Measurements from ENCODE around the gene STARD3. TPM values are rescaled to one million over a fixed set of nuclear protein-coding genes. Genes with fewer than 3 reads are reported as not detected.

The STARD3 gene
- total and polyA plus RNA-seq, 2 of the 13 experiments (the other 11 are each of a cell fraction or from before 2014, with no cell fraction given) = 34.6 to 100 TPM

DNA sequence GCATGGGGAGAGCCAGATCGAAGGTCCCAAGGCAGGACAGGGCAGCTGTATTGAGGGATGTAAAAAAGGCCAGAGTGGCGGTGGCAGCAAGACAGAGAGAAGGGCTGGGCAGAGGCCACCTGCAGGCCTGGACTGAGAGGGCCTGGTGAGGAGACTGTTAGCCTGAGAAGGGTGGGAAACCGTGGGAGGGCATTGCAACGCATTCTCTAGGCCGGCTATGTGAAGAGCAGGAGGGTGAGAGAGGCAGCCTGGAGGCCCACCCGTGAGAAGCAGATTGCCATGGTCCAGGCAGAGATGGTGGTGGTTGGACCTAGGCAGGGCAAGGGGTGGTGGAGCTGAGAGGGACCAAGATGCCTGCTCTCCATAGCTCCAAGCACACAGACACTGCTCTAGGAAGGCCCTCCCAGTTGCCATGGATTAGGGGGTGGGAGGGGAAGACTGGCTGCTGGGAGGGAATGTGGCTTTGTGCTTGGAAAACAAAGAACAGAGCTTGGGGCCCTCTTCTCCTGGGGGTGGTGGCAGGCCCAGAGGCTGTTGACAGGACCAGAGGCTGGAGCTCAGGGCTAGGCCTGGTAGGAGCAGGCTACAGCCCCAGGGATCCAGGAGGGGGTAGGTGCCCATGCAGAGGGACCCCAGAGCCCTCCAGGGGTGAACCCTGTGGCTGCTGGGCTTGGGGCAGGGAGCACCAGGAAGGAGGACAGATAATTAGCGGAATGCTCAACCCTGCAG lies 15.8 kb downstream of the STARD3 start (continued):
- TF ChIP-seq, protein P1, sequence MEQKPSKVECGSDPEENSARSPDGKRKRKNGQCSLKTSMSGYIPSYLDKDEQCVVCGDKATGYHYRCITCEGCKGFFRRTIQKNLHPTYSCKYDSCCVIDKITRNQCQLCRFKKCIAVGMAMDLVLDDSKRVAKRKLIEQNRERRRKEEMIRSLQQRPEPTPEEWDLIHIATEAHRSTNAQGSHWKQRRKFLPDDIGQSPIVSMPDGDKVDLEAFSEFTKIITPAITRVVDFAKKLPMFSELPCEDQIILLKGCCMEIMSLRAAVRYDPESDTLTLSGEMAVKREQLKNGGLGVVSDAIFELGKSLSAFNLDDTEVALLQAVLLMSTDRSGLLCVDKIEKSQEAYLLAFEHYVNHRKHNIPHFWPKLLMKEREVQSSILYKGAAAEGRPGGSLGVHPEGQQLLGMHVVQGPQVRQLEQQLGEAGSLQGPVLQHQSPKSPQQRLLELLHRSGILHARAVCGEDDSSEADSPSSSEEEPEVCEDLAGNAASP (CRISPR knock-in tag; IDR thresholded peaks at IDR 0.05; ENCODE audit: borderline replicate concordance) = no peak
- peak; percentile 47 for TF ChIP-seq TEAD3 (CRISPR knock-in tag; optimal IDR thresholded peaks at IDR 0.05; ENCODE audit: borderline replicate concordance)
- TF ChIP-seq, protein P2, sequence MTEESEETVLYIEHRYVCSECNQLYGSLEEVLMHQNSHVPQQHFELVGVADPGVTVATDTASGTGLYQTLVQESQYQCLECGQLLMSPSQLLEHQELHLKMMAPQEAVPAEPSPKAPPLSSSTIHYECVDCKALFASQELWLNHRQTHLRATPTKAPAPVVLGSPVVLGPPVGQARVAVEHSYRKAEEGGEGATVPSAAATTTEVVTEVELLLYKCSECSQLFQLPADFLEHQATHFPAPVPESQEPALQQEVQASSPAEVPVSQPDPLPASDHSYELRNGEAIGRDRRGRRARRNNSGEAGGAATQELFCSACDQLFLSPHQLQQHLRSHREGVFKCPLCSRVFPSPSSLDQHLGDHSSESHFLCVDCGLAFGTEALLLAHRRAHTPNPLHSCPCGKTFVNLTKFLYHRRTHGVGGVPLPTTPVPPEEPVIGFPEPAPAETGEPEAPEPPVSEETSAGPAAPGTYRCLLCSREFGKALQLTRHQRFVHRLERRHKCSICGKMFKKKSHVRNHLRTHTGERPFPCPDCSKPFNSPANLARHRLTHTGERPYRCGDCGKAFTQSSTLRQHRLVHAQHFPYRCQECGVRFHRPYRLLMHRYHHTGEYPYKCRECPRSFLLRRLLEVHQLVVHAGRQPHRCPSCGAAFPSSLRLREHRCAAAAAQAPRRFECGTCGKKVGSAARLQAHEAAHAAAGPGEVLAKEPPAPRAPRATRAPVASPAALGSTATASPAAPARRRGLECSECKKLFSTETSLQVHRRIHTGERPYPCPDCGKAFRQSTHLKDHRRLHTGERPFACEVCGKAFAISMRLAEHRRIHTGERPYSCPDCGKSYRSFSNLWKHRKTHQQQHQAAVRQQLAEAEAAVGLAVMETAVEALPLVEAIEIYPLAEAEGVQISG (CRISPR knock-in tag; IDR thresholded peaks at IDR 0.05) = no peak
- TF ChIP-seq HNRNPL (IDR thresholded peaks at IDR 0.05; ENCODE audit: low read depth, low read length) = no peak; the same call in 1 of the 2 replicates
- no peak for TF ChIP-seq ZBTB1 (CRISPR knock-in tag; IDR thresholded peaks at IDR 0.05; ENCODE audit: borderline replicate concordance)
- no peak for TF ChIP-seq NFKBIZ (CRISPR knock-in tag; IDR thresholded peaks at IDR 0.05)
- no peak for TF ChIP-seq ZSCAN12 (CRISPR knock-in tag; IDR thresholded peaks at IDR 0.05)
- peak; percentile 55; the same call in 1 of the 2 replicates for TF ChIP-seq ZNF543 (CRISPR knock-in tag; IDR thresholded peaks at IDR 0.05)
- TF ChIP-seq, protein P3, sequence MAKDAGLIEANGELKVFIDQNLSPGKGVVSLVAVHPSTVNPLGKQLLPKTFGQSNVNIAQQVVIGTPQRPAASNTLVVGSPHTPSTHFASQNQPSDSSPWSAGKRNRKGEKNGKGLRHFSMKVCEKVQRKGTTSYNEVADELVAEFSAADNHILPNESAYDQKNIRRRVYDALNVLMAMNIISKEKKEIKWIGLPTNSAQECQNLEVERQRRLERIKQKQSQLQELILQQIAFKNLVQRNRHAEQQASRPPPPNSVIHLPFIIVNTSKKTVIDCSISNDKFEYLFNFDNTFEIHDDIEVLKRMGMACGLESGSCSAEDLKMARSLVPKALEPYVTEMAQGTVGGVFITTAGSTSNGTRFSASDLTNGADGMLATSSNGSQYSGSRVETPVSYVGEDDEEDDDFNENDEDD (CRISPR knock-in tag; IDR thresholded peaks at IDR 0.05; ENCODE audit: borderline replicate concordance) = 0 out of 2 replicates have a peak, but pooled peaks have one; percentile 15
- TF ChIP-seq ARNT2 (CRISPR knock-in tag; IDR thresholded peaks at IDR 0.05; ENCODE audit: low read depth) = no peak
- TF ChIP-seq LCORL (IDR thresholded peaks at IDR 0.05) = no peak
- peak; percentile 84 for TF ChIP-seq LCORL (CRISPR knock-in tag; IDR thresholded peaks at IDR 0.05)
- peak; percentile 50; the same call in 1 of the 2 replicates for TF ChIP-seq ZNF788 (CRISPR knock-in tag; IDR thresholded peaks at IDR 0.05; ENCODE audit: borderline replicate concordance)
- TF ChIP-seq, protein P4, sequence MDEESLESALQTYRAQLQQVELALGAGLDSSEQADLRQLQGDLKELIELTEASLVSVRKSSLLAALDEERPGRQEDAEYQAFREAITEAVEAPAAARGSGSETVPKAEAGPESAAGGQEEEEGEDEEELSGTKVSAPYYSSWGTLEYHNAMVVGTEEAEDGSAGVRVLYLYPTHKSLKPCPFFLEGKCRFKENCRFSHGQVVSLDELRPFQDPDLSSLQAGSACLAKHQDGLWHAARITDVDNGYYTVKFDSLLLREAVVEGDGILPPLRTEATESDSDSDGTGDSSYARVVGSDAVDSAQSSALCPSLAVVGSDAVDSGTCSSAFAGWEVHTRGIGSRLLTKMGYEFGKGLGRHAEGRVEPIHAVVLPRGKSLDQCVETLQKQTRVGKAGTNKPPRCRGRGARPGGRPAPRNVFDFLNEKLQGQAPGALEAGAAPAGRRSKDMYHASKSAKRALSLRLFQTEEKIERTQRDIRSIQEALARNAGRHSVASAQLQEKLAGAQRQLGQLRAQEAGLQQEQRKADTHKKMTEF (CRISPR knock-in tag; IDR thresholded peaks at IDR 0.05) = no peak
- TF ChIP-seq ZNF557 (CRISPR knock-in tag; IDR thresholded peaks at IDR 0.05) = no peak
- TF ChIP-seq ZBTB7B (CRISPR knock-in tag; IDR thresholded peaks at IDR 0.05) = no peak
- TF ChIP-seq TARDBP (CRISPR knock-in tag; IDR thresholded peaks at IDR 0.05) = 0 out of 2 replicates have a peak, but pooled peaks have one; percentile 4
- no peak for TF ChIP-seq POLR2G (IDR thresholded peaks at IDR 0.05; ENCODE audit: low read depth, low read length)
- TF ChIP-seq ZNF570 (CRISPR knock-in tag; IDR thresholded peaks at IDR 0.05; ENCODE audit: borderline replicate concordance) = no peak
- TF ChIP-seq, protein P5, sequence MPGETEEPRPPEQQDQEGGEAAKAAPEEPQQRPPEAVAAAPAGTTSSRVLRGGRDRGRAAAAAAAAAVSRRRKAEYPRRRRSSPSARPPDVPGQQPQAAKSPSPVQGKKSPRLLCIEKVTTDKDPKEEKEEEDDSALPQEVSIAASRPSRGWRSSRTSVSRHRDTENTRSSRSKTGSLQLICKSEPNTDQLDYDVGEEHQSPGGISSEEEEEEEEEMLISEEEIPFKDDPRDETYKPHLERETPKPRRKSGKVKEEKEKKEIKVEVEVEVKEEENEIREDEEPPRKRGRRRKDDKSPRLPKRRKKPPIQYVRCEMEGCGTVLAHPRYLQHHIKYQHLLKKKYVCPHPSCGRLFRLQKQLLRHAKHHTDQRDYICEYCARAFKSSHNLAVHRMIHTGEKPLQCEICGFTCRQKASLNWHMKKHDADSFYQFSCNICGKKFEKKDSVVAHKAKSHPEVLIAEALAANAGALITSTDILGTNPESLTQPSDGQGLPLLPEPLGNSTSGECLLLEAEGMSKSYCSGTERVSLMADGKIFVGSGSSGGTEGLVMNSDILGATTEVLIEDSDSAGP (CRISPR knock-in tag; IDR thresholded peaks at IDR 0.05; ENCODE audit: borderline replicate concordance) = no peak; the same call in 1 of the 2 replicates

Measured in HepG2 (cell line).